Measurements from ENCODE around the gene MYH10. TPM values are rescaled to one million over a fixed set of nuclear protein-coding genes. Genes with fewer than 3 reads are reported as not detected.

The MYH10 gene
- total and polyA plus RNA-seq, 9 of the 15 experiments (the other 6 are each of a cell fraction or from before 2014, with no cell fraction given): 16.3 to 95.3 (median 39.7) TPM

- no peaks in the 10 kb centered on the region for H3K36me3 ChIP-seq (ENCODE audit: control insufficient read depth, insufficient read depth, low read length)
- WGBS (ENCODE audit: insufficient coverage, low coverage, missing lambda C conversion rate): 11% methylated on average over 7 of the region's 12 CpGs
- no peak for ATAC-seq
- DNase-seq (ENCODE audit: extremely low read depth in 1 of 4, low spot score in 3 of 4): no peak
- H3K9me1 ChIP-seq (ENCODE audit: control insufficient read depth, insufficient read depth, low read length): no peaks in the 10 kb centered on the region
- BruUV-seq (replicated peaks): no TSS peak
- H2AFZ ChIP-seq (ENCODE audit: low read depth, low read length): no peak overlapping the region
- FAIRE-seq: no peak
- H3K4me1 ChIP-seq (replicated peaks in 1 of 2; ENCODE audit: control insufficient read depth in 2 of 2, insufficient read depth in 2 of 2, low read length in 2 of 2): no peaks in the 10 kb centered on the region
- intact Hi-C loops (cut with micrococcal nuclease): loop anchor here (5.0 kb wide), 1 partner anchor 68 kb away; no protein-coding TSS in a partner anchor
- H3K4me2 ChIP-seq (ENCODE audit: insufficient read depth, low read length): no peak overlapping the region
- H3K27ac ChIP-seq (ENCODE audit: extremely low read depth, low read depth, low read length): no peak overlapping the region
- no peaks in the 10 kb centered on the region for H3K79me2 ChIP-seq (ENCODE audit: control insufficient read depth, insufficient read depth, low read length)
- no peak for TF ChIP-seq MYNN (IDR thresholded peaks at IDR 0.05)
- no peak for TF ChIP-seq MYNN (CRISPR knock-in tag; IDR thresholded peaks at IDR 0.05)
- no peak for TF ChIP-seq ZNF124 (CRISPR knock-in tag; IDR thresholded peaks at IDR 0.05)
- no peak for TF ChIP-seq ZFP36 (IDR thresholded peaks at IDR 0.05; ENCODE audit: low read depth, low read length, partially characterized antibody)
- no peak for TF ChIP-seq HNRNPH1 (optimal IDR thresholded peaks at IDR 0.05; ENCODE audit: low read depth, low read length)
- no peak for TF ChIP-seq ZNF764 (CRISPR knock-in tag; IDR thresholded peaks at IDR 0.05; ENCODE audit: low read depth)
- TF ChIP-seq CGGBP1 (CRISPR knock-in tag; IDR thresholded peaks at IDR 0.05): no peak
- no peak for TF ChIP-seq POLR2A (conservative IDR thresholded peaks at IDR 0.05)
- TF ChIP-seq XRCC5 (IDR thresholded peaks at IDR 0.05; ENCODE audit: low read depth, low read length): no peak
- no peak for TF ChIP-seq MTA2 (IDR thresholded peaks at IDR 0.05; ENCODE audit: low read depth)
- no peak for TF ChIP-seq ZBTB49 (CRISPR knock-in tag; IDR thresholded peaks at IDR 0.05; ENCODE audit: borderline replicate concordance)
- no peak for TF ChIP-seq ZBTB26 (CRISPR knock-in tag; IDR thresholded peaks at IDR 0.05)
- TF ChIP-seq ZNF121 (CRISPR knock-in tag; conservative IDR thresholded peaks at IDR 0.05): no peak
- no peak for TF ChIP-seq MITF (IDR thresholded peaks at IDR 0.05)
- no peak for TF ChIP-seq SP2 (IDR thresholded peaks at IDR 0.05; ENCODE audit: extremely low read depth, low read depth, low read length, poor library complexity, severe bottlenecking)
- no peak for TF ChIP-seq GTF2F1 (IDR thresholded peaks at IDR 0.05; ENCODE audit: low read depth, low read length)
- TF ChIP-seq ZFP1 (CRISPR knock-in tag; IDR thresholded peaks at IDR 0.05): no peak
- ChIA-PET CTCF (ENCODE audit: low intra/inter-chr PET ratio) (no interaction called here), POLR2A (interaction anchor here (0.6 to 2.4 kb wide), 2 partner anchors 13 to 194 kb away, joined by 3 to 13 read pairs; no protein-coding TSS in a partner anchor)
- H3K27me3 ChIP-seq (ENCODE audit: control insufficient read depth in 2 of 2, insufficient read depth in 2 of 2, low read length in 2 of 2): peaks cover 7% of the 10 kb centered on the region in 2 experiments; a peak in 3 of 5 replicates
- no peaks in the 10 kb centered on the region for H3K9me3 ChIP-seq (replicated peaks; ENCODE audit: control insufficient read depth, insufficient read depth, low read depth, low read length)
- H3K9ac ChIP-seq (ENCODE audit: insufficient read depth in 1 of 2, low read depth in 2 of 2, low read length in 2 of 2): no peak overlapping the region
- no peak overlapping the region for H3K4me3 ChIP-seq
- H4K20me1 ChIP-seq (replicated peaks; ENCODE audit: control insufficient read depth, insufficient read depth, low read length): no peaks in the 10 kb centered on the region
- in situ Hi-C loops (cut with MboI): no loop called here
These were observed 34.1 kb upstream of the MYH10 start for GRCh38 chr17:8664456-8665126.

Measured in K562 (cell line).